VCaP (cell line): ENCODE results near the gene THPO.
A peak's percentile ranks its signal among the peaks of the same experiment; 100 is the strongest.
"Not testable (repeated sequence)": the region's sequence is repeated elsewhere in the genome, so short reads cannot be mapped to it uniquely, and the experiment has no call there.

Experiments used
- H3K27ac ChIP-seq: fragments of 450-650 bp; 2 replicates; pipeline ENCODE4 v1.5.1; 2017
- TF ChIP-seq, protein P1 (sequence below): fragments of 450-650 bp; conservative IDR thresholded peaks from 2 replicates; pipeline ENCODE4 v1.5.1; 2017; ENCODE audit warnings: mild to moderate bottlenecking, moderate library complexity

The THPO gene

DNA sequence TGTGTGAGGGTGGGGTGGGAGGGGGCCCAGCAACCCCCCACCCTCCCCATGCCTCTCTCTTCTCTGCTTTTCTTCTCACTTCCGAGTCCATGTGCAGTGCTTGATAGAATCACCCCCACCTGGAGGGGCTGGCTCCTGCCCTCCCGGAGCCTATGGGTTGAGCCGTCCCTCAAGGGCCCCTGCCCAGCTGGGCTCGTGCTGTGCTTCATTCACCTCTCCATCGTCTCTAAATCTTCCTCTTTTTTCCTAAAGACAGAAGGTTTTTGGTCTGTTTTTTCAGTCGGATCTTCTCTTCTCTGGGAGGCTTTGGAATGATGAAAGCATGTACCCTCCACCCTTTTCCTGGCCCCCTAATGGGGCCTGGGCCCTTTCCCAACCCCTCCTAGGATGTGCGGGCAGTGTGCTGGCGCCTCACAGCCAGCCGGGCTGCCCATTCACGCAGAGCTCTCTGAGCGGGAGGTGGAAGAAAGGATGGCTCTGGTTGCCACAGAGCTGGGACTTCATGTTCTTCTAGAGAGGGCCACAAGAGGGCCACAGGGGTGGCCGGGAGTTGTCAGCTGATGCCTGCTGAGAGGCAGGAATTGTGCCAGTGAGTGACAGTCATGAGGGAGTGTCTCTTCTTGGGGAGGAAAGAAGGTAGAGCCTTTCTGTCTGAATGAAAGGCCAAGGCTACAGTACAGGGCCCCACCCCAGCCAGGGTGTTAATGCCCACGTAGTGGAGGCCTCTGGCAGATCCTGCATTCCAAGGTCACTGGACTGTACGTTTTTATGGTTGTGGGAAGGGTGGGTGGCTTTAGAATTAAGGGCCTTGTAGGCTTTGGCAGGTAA is 32.5 kb downstream of the THPO start:
- TF ChIP-seq, protein P1, sequence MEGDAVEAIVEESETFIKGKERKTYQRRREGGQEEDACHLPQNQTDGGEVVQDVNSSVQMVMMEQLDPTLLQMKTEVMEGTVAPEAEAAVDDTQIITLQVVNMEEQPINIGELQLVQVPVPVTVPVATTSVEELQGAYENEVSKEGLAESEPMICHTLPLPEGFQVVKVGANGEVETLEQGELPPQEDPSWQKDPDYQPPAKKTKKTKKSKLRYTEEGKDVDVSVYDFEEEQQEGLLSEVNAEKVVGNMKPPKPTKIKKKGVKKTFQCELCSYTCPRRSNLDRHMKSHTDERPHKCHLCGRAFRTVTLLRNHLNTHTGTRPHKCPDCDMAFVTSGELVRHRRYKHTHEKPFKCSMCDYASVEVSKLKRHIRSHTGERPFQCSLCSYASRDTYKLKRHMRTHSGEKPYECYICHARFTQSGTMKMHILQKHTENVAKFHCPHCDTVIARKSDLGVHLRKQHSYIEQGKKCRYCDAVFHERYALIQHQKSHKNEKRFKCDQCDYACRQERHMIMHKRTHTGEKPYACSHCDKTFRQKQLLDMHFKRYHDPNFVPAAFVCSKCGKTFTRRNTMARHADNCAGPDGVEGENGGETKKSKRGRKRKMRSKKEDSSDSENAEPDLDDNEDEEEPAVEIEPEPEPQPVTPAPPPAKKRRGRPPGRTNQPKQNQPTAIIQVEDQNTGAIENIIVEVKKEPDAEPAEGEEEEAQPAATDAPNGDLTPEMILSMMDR: peak; percentile 75
- H3K27ac ChIP-seq: peak overlapping the region; percentile 38

DNA sequence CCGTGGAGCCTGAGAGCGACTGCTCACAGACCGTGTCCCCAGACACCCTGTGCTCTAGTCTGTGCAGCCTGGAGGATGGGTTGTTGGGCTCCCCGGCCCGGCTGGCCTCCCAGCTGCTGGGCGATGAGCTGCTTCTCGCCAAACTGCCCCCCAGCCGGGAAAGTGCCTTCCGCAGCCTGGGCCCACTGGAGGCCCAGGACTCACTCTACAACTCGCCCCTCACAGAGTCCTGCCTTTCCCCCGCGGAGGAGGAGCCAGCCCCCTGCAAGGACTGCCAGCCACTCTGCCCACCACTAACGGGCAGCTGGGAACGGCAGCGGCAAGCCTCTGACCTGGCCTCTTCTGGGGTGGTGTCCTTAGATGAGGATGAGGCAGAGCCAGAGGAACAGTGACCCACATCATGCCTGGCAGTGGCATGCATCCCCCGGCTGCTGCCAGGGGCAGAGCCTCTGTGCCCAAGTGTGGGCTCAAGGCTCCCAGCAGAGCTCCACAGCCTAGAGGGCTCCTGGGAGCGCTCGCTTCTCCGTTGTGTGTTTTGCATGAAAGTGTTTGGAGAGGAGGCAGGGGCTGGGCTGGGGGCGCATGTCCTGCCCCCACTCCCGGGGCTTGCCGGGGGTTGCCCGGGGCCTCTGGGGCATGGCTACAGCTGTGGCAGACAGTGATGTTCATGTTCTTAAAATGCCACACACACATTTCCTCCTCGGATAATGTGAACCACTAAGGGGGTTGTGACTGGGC is 33.3 kb downstream of the THPO start:
- TF ChIP-seq, protein P1: no peak
- H3K27ac ChIP-seq: peak overlapping the region; percentile 38

DNA sequence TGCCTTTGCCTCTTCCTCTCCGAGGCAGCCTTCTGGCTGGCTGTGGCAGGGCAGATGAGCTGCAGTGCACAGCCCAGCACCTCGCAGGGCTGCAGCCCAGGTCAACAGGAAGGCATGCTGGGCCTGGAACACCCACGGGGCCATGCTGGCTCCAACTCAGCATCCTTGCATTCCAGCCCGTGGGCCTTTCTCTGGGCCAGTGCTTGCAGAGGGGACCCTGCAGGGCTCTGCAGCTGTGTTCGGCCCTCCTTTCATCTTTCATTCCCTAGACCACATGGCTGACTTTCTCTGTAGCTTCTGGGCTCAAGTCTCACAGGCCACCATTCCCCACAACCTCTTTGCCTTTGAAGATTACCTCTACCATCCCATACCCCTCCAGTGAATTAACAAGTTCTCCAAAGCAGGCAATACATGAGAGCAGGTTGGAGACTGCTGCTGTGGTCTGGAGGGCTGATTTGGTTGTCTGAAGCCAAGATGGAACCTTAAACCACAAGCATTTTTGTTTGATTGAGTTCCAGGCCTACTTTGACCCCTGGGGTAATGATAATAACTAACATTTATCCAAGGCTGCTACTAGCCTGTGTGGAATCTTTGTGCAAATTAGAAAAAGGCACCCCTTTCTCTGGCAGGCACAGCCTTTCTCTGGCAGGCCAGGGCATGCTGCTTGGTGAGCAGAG is 34.7 kb downstream of the THPO start:
- H3K27ac ChIP-seq: no peak overlapping the region
- TF ChIP-seq, protein P1: no peak

DNA sequence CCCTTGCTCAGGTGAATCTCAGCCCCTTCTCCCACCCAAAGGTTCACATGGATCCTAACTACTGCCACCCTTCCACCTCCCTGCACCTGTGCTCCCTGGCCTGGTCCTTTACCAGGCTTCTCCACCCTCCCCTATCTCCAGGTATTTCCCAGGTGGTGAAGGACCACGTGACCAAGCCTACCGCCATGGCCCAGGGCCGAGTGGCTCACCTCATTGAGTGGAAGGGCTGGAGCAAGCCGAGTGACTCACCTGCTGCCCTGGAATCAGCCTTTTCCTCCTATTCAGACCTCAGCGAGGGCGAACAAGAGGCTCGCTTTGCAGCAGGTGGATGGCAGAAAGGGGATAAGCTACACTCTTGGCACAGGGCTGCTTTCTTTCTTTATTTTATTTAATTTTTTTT is 36.1 kb downstream of the THPO start:
- no peak overlapping the region for H3K27ac ChIP-seq
- TF ChIP-seq, protein P1: no peak

DNA sequence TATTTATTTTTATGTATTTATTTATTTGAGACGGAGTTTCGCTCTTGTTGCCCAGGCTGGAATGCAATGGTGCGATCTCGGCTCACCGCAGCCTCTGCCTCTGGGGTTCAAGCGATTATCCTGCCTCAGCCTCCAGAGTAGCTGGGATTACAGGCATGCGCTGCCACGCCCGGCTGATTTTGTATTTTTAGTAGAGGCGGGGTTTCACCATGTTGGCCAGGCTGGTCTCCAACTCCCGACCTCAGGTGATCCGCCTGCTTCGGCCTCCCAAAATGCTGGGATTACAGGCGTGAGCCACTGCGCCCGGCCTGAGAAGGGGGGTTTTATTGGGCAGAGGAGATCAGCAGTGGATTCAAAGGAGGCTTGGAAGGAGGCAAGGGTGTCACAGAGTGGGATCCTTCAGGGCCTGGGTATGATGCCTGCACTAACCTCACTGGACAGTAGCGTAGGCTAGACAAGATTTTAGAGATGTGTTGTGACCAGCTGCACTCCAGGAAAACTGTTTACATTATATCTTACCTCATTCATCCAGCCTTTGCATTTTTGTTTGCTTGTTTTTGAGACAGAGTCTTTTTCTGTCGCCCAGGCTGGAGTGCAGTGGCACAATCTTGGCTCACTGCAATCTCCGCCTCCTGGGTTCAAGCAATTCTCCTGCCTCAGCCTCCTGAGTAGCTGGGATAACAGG is 38.4 kb downstream of the THPO start:
- not testable (repeated sequence) for H3K27ac ChIP-seq

DNA sequence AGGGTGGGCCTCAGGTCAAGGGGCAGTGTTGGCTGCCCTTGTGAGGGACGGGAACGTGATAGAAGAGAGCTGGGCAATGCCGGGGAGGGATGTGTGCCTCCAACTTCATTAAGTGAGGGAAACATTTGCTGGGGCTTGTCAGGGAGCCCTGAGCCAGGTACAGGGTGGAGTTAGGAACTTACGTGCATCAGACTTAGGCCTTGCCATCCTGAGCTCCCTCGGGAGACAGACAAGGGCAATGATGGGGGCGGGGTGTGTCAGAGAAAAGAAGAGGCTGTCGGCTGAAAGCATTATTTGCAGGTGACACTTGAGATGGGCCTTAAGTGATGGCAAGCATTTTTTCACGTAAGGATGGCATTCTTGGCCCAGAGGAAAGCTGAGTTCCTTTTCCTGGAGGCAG is 39.0 kb downstream of the THPO start:
- no peak overlapping the region for H3K27ac ChIP-seq
- TF ChIP-seq, protein P1: no peak

DNA sequence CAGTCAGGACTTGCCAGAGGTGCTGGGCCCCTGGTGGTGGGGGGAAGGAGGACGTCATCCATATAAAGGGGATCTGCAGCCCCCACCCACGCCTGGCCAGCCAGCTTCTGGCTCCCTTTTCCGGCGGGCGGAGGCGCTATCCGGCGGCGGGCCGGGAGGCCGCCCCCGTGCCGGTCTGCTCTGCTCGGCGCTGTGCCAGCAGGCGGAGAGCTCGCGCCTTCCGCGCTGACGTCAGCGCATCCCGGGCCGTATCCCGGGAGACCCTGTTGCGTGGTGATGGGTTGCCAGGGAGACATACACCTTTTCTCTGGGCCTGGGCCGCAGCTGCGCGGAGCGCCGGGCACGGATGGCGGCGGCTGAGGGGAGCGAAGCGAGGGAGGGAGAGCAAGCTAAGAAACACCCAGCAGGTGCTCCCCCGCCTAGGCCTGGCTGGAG is 39.5 kb downstream of the THPO start:
- TF ChIP-seq, protein P1: no peak
- H3K27ac ChIP-seq: no peak overlapping the region
